Kidney (tissue), 22 donors: ENCODE measurements around the gene CATSPERE. TPM values are rescaled to one million over a fixed set of nuclear protein-coding genes. Genes with fewer than 3 reads are reported as not detected.

Source experiments
- DNase-seq, 5 donors: peaks; one replicate each; pipeline ENCODE4 v3.0.0-alpha.2; 2013 to 2020
- FAIRE-seq: peaks from 2 replicates; lab custom pipeline; 2012; peaks lifted over from hg19 to GRCh38; lab: Jason Lieb, UNC
- H3K27ac ChIP-seq, 2 donors: one replicate each; pipeline ENCODE4 v1.7.0; 2013; ENCODE audit warnings: low read depth in 2 of 2, low read length in 2 of 2, inconsistent platforms in 1 of 2
- H3K27me3 ChIP-seq: one replicate; pipeline ENCODE4 v1.7.1; 2013; ENCODE audit warnings: low read length, inconsistent platforms; ENCODE audit not compliant: control insufficient read depth, insufficient read depth
- H3K36me3 ChIP-seq, 3 donors: one replicate each; pipeline versions ENCODE4 v1.7.0 to v1.7.1; 2013; ENCODE audit warnings: low read length in 3 of 3, control low read depth in 1 of 3, inconsistent platforms in 1 of 3; ENCODE audit not compliant: insufficient read depth in 3 of 3, control insufficient read depth in 2 of 3
- H3K4me1 ChIP-seq, 3 donors: one replicate each; pipeline versions ENCODE4 v1.7.0 to v1.7.1; 2013; ENCODE audit warnings: low read length in 3 of 3, inconsistent platforms in 1 of 3, low read depth in 1 of 3; ENCODE audit not compliant: control insufficient read depth in 2 of 3, insufficient read depth in 2 of 3
- H3K4me3 ChIP-seq, 3 donors: one replicate each; pipeline versions ENCODE4 v1.7.0 to v1.8.1; 2013; ENCODE audit warnings: low read length in 3 of 3, control low read depth in 1 of 3, inconsistent platforms in 1 of 3
- H3K9ac ChIP-seq, 3 donors: one replicate each; pipeline versions ENCODE4 v1.7.0 to v1.7.1; 2013; ENCODE audit warnings: low read length in 3 of 3, control low read depth in 1 of 3, inconsistent platforms in 1 of 3
- H3K9me3 ChIP-seq, 3 donors: one replicate each; pipeline versions ENCODE4 v1.7.0 to v1.7.1; 2013; ENCODE audit warnings: low read length in 3 of 3, control low read depth in 1 of 3, inconsistent platforms in 1 of 3; ENCODE audit not compliant: control insufficient read depth in 2 of 3, insufficient read depth in 1 of 3
- intact Hi-C: fragments of 100-400 bp; cut with DNase I; formaldehyde crosslinking; loops from one replicate; pipeline ENCODE4 v1.11.1; 2022
- long read RNA-seq, 10 donors: library from polyadenylated mRNA in 1 of 10; unstranded in 1 of 10; transcript quantifications; one replicate each; pipeline ENCODE4 v2.0.0 and lab custom pipeline, GENCODE V29; 2021 to 2026
- polyA plus RNA-seq: library from polyadenylated mRNA; stranded (reverse); fragments of 350-450 nt; fragmentation: Illumina TruSeq; extraction: RNeasy Lipid Tissue Mini Kit (QIAGEN cat#74804); gene quantifications from one replicate; pipeline ENCODE4 v1.2.3, GENCODE V29; 2014; ENCODE audit warnings: low read depth, low replicate concordance; ENCODE audit not compliant: insufficient read depth
- total RNA-seq: library from RNA; stranded (reverse); fragmentation: NEBNext Ultra II Directional; extraction: Animal tissue kit (Norgen Biotek cat#: 25700); gene quantifications from one replicate; pipeline ENCODE4 v1.2.1, GENCODE V29; 2021
- TF ChIP-seq, protein P1 (sequence below): IDR thresholded peaks from 3 replicates; pipeline ENCODE4 v1.5.1; 2012; ENCODE audit warnings: mild to moderate bottlenecking, moderate library complexity, borderline replicate concordance; ENCODE audit not compliant: insufficient read depth; ENCODE audit errors: extremely low read depth
- donor health status: control.
- donor health status: control.
- donor health status: control.
- donor health status: control.
- donor health status: control.
- donor health status: DM: yes; HTN: yes; CAD: no.
- donor health status: Normal renal cell carcinoma (clear cell type).

The CATSPERE gene, protein sequence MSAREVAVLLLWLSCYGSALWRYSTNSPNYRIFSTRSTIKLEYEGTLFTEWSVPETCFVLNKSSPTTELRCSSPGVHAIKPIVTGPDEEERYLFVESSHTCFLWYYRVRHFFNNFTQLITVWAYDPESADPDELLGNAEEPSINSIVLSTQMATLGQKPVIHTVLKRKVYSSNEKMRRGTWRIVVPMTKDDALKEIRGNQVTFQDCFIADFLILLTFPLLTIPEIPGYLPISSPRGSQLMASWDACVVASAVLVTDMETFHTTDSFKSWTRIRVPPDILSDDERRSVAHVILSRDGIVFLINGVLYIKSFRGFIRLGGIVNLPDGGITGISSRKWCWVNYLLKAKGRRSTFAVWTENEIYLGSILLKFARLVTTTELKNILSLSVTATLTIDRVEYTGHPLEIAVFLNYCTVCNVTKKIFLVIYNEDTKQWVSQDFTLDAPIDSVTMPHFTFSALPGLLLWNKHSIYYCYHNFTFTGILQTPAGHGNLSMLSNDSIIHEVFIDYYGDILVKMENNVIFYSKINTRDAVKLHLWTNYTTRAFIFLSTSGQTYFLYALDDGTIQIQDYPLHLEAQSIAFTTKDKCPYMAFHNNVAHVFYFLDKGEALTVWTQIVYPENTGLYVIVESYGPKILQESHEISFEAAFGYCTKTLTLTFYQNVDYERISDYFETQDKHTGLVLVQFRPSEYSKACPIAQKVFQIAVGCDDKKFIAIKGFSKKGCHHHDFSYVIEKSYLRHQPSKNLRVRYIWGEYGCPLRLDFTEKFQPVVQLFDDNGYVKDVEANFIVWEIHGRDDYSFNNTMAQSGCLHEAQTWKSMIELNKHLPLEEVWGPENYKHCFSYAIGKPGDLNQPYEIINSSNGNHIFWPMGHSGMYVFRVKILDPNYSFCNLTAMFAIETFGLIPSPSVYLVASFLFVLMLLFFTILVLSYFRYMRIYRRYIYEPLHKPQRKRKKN
- 2.5 TPM for total RNA-seq
- 0.73 TPM for polyA plus RNA-seq
- long read RNA-seq, donor 1 = 0 reads
- long read RNA-seq, donor 2 = 0 reads
- long read RNA-seq, donor 3 = 0 reads
- long read RNA-seq, donor 4 = 0 reads
- long read RNA-seq, donor 5 = 0 reads
- long read RNA-seq, donor 6 = 0 reads
- long read RNA-seq, donor 7, partial matches to known transcripts = 1 of 3 reads
- long read RNA-seq, donor 7, other reads (novel, unspliced or antisense) = 2 of 3 reads
- long read RNA-seq, donor 8 = 0 reads
- long read RNA-seq, donor 9 = 0 reads
- long read RNA-seq, donor 10 = 0 reads

GRCh38 chr1:244461245-244462071 lies at the start of gene CATSPERE:
Gene CATSPERE (plus strand): TSS chr1:244461273. CDS start chr1:244461430, 157 bp downstream.
- Histone ChIP-seq H3K4me1 (peaks cover 0 to 4% (median 2%) of the 10 kb centered on the region in 3 donors), H3K9me3 (no peaks in the 10 kb centered on the region), H3K36me3 (no peaks in the 10 kb centered on the region), H3K27me3 (no peaks in the 10 kb centered on the region), H3K4me3 (peak within 1 kb of the TSS; percentile 74 to 91 (median 85)), H3K27ac (peak within 1 kb of the TSS; percentile 89 to 91), H3K9ac (peak within 1 kb of the TSS; percentile 58 to 88 (median 85))
- FAIRE-seq = no peak
- peak; percentile 91 to 97 (median 95) for DNase-seq
- intact Hi-C loops = no loop called here
- TF ChIP-seq, protein P1, sequence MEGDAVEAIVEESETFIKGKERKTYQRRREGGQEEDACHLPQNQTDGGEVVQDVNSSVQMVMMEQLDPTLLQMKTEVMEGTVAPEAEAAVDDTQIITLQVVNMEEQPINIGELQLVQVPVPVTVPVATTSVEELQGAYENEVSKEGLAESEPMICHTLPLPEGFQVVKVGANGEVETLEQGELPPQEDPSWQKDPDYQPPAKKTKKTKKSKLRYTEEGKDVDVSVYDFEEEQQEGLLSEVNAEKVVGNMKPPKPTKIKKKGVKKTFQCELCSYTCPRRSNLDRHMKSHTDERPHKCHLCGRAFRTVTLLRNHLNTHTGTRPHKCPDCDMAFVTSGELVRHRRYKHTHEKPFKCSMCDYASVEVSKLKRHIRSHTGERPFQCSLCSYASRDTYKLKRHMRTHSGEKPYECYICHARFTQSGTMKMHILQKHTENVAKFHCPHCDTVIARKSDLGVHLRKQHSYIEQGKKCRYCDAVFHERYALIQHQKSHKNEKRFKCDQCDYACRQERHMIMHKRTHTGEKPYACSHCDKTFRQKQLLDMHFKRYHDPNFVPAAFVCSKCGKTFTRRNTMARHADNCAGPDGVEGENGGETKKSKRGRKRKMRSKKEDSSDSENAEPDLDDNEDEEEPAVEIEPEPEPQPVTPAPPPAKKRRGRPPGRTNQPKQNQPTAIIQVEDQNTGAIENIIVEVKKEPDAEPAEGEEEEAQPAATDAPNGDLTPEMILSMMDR = no peak

DNA sequence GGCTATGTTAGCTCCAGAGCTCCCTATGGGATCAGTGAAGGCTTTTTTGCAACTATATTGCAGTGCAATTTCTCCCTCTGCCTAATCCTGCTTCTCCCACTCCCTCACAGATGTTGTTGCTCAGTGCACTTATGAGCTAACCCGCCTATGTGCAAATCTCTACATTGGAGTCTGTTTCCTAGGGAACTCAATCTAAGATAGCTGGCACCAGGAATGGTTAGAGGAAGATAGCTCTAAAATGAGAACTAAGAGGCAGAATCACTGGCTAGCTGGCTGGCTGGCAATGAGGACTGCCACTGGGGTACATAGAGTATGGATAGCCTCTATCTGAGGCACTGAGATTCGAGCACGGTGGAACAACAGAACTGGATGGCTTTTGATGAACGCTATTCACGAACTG lies 48.9 kb upstream of the CATSPERE start:
- no peak overlapping the region for H3K9ac ChIP-seq
- H3K27me3 ChIP-seq = no peaks in the 10 kb centered on the region
- no peak for FAIRE-seq
- no peaks in the 10 kb centered on the region for H3K4me1 ChIP-seq
- H3K36me3 ChIP-seq = peaks cover 6 to 64% (median 26%) of the 10 kb centered on the region in 3 donors
- H3K4me3 ChIP-seq = no peak overlapping the region
- intact Hi-C loops = no loop called here
- DNase-seq = no peak
- no peak overlapping the region for H3K27ac ChIP-seq
- TF ChIP-seq, protein P1 = no peak
- H3K9me3 ChIP-seq = no peaks in the 10 kb centered on the region

GRCh38 chr1:244413736-244414135 lies 47.3 kb upstream of the CATSPERE start:
- no peak for DNase-seq
- H3K4me1 ChIP-seq = no peaks in the 10 kb centered on the region
- no peaks in the 10 kb centered on the region for H3K9me3 ChIP-seq
- no peak overlapping the region for H3K9ac ChIP-seq
- FAIRE-seq = no peak
- H3K27me3 ChIP-seq = no peaks in the 10 kb centered on the region
- H3K36me3 ChIP-seq = peaks cover 10 to 58% (median 28%) of the 10 kb centered on the region in 3 donors
- TF ChIP-seq, protein P1 = no peak
- no peak overlapping the region for H3K27ac ChIP-seq
- H3K4me3 ChIP-seq = no peak overlapping the region
- intact Hi-C loops = no loop called here
